Adrenal gland (tissue), 12 donors: ENCODE data around the gene CFAP92. TPM values are rescaled to one million over a fixed set of nuclear protein-coding genes. Genes with fewer than 3 reads are reported as not detected.

Source experiments
- DNase-seq, 7 donors: peaks; one replicate each; pipeline ENCODE4 v3.0.0-alpha.2; 2019 to 2020
- H3K27ac ChIP-seq, 5 donors: fragments of 200-600 bp; sonication (generic) in 4 of 5; 1 replicate in 3 of 5; 2 replicates in 2 of 5; pipeline versions ENCODE4 v1.5.1 to v1.8.0; 2016 to 2020; ENCODE audit warnings: mild to moderate bottlenecking in 1 of 5
- H3K27me3 ChIP-seq: fragments of 200-600 bp; 2 replicates; pipeline ENCODE4 v1.8.0; 2021
- H3K36me3 ChIP-seq, 2 donors: fragments of 200-600 bp; replicated peaks in 1 of 2; 1 replicate in 1 of 2; 2 replicates in 1 of 2; pipeline versions ENCODE4 v1.5.1 to v1.8.0; 2018 to 2022
- H3K4me1 ChIP-seq, 2 donors: fragments of 200-600 bp; replicated peaks in 1 of 2; 1 replicate in 1 of 2; 2 replicates in 1 of 2; pipeline versions ENCODE4 v1.5.1 to v1.8.0; 2018 to 2021
- H3K4me3 ChIP-seq, 4 donors: fragments of 200-600 bp; sonication (generic) in 3 of 4; one replicate each; pipeline ENCODE4 v1.5.1; 2016 to 2018
- H3K9me3 ChIP-seq, 3 donors: fragments of 200-600 bp; sonication (generic) in 1 of 3; replicated peaks in 1 of 3; 1 replicate in 2 of 3; 2 replicates in 1 of 3; pipeline versions ENCODE4 v1.5.1 to v1.8.0; 2016 to 2021
- CTCF ChIP-seq, 6 experiments: fragments of 450-650 bp in 4 of 6; fragments of 200-600 bp in 2 of 6; sonication (generic) in 1 of 6; IDR thresholded peaks; 1 replicate in 5 of 6; 2 replicates in 1 of 6; pipeline versions ENCODE4 v1.5.1 to v1.8.0; 2016 to 2021; ENCODE audit warnings: antibody characterized with exemption in 6 of 6, mild to moderate bottlenecking in 2 of 6, moderate library complexity in 1 of 6
- POLR2A ChIP-seq, 2 donors: fragments of 450-650 bp; IDR thresholded peaks; one replicate each; pipeline ENCODE4 v1.6.1; 2017; ENCODE audit warnings: antibody characterized with exemption in 2 of 2, mild to moderate bottlenecking in 2 of 2, moderate library complexity in 1 of 2
- WGBS, 4 donors: extraction: QIAGEN DNeasy Blood & Tissue Kit in 2 of 4; methylation state at CpG; one replicate each; pipeline versions ENCODE4 v1.1.5 to v1.1.7; 2013 to 2017; 5-methylcytosine and 5-hydroxymethylcytosine counted together
- intact Hi-C, 2 donors: fragments of 100-400 bp; cut with DNase I; formaldehyde crosslinking; loops; one replicate each; pipeline versions ENCODE4 v1.14.1 to v1.15.0; 2022 to 2023
- polyA plus RNA-seq, 3 donors: library from polyadenylated mRNA; stranded (reverse); fragments of 200-250 nt in 2 of 3; fragments of 350-450 nt in 1 of 3; fragmentation: Illumina TruSeq in 1 of 3; extraction: RNeasy Lipid Tissue Mini Kit (QIAGEN cat#74804) in 1 of 3; gene quantifications; one replicate each; pipeline ENCODE4 v1.2.3, GENCODE V29; 2013 to 2014
- total RNA-seq, 9 donors: library from RNA; depleted of rRNA in 4 of 9; stranded (reverse); fragments of >200 nt in 4 of 9; fragments of 120-200 nt in 1 of 9; fragmentation: NEBNext Ultra II Directional in 1 of 9; extraction: Animal tissue kit (Norgen Biotek cat#: 25700) in 1 of 9; gene quantifications; one replicate each; pipeline versions ENCODE4 v1.1.0 to v1.2.4, GENCODE V29; 2013 to 2023
- donor health status: healthy with polysubstance abuse.
- donor health status: Bipolar disorder and iron deficiency.
- donor health status: DM: yes; HTN: yes; CAD: no.
- donor health status: DM: no; HTN: no; CAD: no.
- donor health status: DM: no; HTN: no; CAD: no.
- donor health status: DM: yes; HTN: yes; CAD: no.

Gene CFAP92
- total and polyA plus RNA-seq, 12 donors = 0.14 to 1.9 (median 0.48) TPM; not detected in 1

- Histone ChIP-seq H3K9me3 (no peaks in the 10 kb centered on the region), H3K27me3 (no peaks in the 10 kb centered on the region), H3K27ac (no peak overlapping the region), H3K36me3 (peaks cover 0 to 97% of the 10 kb centered on the region in 2 donors), H3K4me1 (no peaks in the 10 kb centered on the region), H3K4me3 (no peak overlapping the region)
- TF ChIP-seq POLR2A (IDR thresholded peaks at IDR 0.05) (no peak), CTCF (IDR thresholded peaks at IDR 0.05) (no peak)
- intact Hi-C loops = no loop called here
- no peak for DNase-seq
- WGBS, 4 donors = 90 to 93% (median 92%) methylated on average over 18 to 25 of the region's 25 CpGs
These were observed 87.7 kb downstream of the CFAP92 start for GRCh38 chr3:128906031-128906803.

DNA sequence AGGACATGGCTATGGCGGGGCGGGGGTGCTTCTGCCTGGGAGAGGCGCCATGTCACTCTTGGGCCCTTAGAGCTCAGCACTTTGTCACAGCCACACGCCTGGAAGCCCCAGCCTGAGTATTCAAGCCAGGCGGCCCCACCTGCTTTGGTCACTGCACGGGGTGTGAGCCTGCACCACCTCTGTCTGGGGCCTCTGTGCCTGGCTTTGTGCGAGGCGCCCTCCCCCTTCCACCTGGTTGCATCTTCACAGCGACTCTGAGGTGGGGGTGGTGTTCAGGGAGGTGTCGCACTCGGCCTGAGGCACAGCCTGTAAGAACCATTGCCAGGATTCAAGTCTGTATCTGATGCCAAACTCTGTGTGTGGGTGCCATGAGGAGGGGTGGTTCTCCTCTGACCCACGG lies 90.4 kb downstream of the CFAP92 start:
- no peaks in the 10 kb centered on the region for H3K9me3 ChIP-seq
- no peak for DNase-seq
- 80 to 94% (median 87%) methylated on average over 2 to 12 of the region's 12 CpGs for WGBS, 4 donors
- H3K4me1 ChIP-seq = no peaks in the 10 kb centered on the region
- no peaks in the 10 kb centered on the region for H3K27me3 ChIP-seq
- no peak overlapping the region for H3K4me3 ChIP-seq
- H3K27ac ChIP-seq = no peak overlapping the region
- no peak for TF ChIP-seq CTCF (IDR thresholded peaks at IDR 0.05)
- TF ChIP-seq POLR2A (IDR thresholded peaks at IDR 0.05) = no peak
- intact Hi-C loops = no loop called here
- H3K36me3 ChIP-seq = peaks cover 0 to 97% of the 10 kb centered on the region in 2 donors

DNA sequence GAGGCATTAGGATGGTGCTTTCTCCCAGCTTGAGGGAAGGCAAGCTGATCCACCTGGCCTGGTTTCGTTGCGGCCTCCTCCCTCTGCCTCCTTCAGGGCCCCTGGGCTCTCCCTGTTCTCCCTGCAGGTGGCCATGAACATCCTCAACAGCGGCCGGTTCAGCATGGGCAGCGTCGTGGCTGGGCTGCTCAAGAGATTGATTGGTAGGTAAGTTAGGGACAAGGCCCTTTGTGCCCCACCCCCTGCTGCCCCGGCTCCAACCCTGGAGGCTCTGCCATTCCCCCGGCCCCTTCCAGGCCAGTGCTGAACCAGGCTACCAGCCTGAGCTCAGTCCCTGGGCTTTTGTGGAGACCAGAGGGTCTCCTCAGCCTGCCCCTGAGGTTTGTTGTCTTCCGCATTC lies 91.5 kb downstream of the CFAP92 start:
- Histone ChIP-seq H3K9me3 (no peaks in the 10 kb centered on the region), H3K4me3 (no peak overlapping the region), H3K27ac (no peak overlapping the region), H3K27me3 (no peaks in the 10 kb centered on the region), H3K4me1 (no peaks in the 10 kb centered on the region), H3K36me3 (peaks cover 0 to 99% of the 10 kb centered on the region in 2 donors)
- intact Hi-C loops = no loop called here
- no peak for TF ChIP-seq CTCF (IDR thresholded peaks at IDR 0.05)
- no peak for DNase-seq
- WGBS, 4 donors = 93 to 100% (median 95%) methylated on average over 2 to 9 of the region's 9 CpGs

DNA sequence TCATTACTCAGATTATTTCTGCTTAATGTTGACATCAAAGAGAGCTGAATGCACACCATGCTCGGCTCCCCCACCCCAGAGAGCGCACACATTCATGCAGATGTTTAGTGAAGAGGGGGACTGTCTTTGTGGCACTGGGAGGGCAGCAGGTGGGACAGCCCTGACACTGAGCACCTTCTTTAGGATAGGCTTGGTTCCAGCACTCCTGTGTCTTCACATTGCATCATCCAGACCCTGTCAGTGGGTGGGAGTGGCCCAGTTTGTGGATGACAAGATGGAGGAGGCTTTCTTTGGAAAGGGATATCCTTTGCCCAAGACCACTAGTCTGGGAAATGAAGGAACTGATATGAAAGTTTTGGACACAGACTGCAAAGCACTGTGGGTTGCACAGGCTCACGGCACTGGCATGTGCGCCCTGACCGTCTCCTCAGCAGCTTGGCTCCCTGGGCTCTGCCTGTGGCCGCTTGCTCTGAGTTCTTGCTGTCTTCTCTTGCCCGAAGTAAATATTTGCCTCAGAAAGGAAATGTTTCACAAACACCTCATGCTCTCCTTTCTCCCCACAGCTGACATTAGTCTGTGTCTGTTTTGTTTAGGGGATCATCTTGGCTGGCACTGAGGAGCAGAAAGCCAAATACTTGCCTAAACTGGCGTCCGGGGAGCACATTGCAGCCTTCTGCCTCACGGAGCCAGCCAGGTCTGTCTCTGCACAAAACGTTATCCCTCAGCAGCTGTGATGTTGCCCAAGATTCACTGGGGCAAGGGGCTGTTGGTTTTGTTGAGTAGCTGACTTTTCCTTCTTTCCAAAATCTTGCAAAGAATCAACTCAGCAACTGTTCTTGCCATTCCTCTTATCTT lies 97.8 kb downstream of the CFAP92 start:
- Histone ChIP-seq H3K27ac (no peak overlapping the region), H3K9me3 (no peaks in the 10 kb centered on the region), H3K4me1 (no peaks in the 10 kb centered on the region), H3K4me3 (no peak overlapping the region), H3K27me3 (no peaks in the 10 kb centered on the region), H3K36me3 (peaks cover 0 to 77% of the 10 kb centered on the region in 2 donors)
- intact Hi-C loops = no loop called here
- 82 to 91% (median 83%) methylated on average over 11 of the region's 11 CpGs for WGBS, 4 donors
- TF ChIP-seq POLR2A (IDR thresholded peaks at IDR 0.05) = no peak
- no peak for TF ChIP-seq CTCF (IDR thresholded peaks at IDR 0.05)
- no peak for DNase-seq
